ENCODE data around the gene PVALB. TPM values are rescaled to one million over a fixed set of nuclear protein-coding genes. Genes with fewer than 3 reads are reported as not detected.

PVALB gene
- polyA plus RNA-seq, 3 donors: 0.65 TPM; not detected in 2

- Histone ChIP-seq H3K79me2 (ENCODE audit: insufficient read depth, low read length) (peaks cover 24% of the 10 kb centered on the region), H3K4me1 (ENCODE audit: control insufficient read depth in 1 of 2, insufficient read depth in 2 of 2, low read length in 2 of 2) (peaks cover 73 to 81% of the 10 kb centered on the region in 2 donors), H3K4me3 (replicated peaks in 1 of 3; ENCODE audit: low read depth in 2 of 3, low read length in 3 of 3) (no peak overlapping the region), H3K27me3 (ENCODE audit: control insufficient read depth in 2 of 2, insufficient read depth in 2 of 2, low read length in 2 of 2) (no peaks in the 10 kb centered on the region), H2AFZ (ENCODE audit: insufficient read depth, low read depth, low read length, poor library complexity, severe bottlenecking) (no peak overlapping the region), H4K20me1 (ENCODE audit: insufficient read depth, low read length) (peaks cover 7% of the 10 kb centered on the region), H3K9me3 (replicated peaks in 1 of 2; ENCODE audit: control insufficient read depth in 1 of 2, insufficient read depth in 1 of 2, low read length in 2 of 2) (no peaks in the 10 kb centered on the region), H3K27ac (ENCODE audit: low read depth in 1 of 2, low read length in 2 of 2) (no peak overlapping the region), H3K36me3 (replicated peaks in 1 of 2; ENCODE audit: control insufficient read depth in 1 of 2, insufficient read depth in 2 of 2, low read length in 2 of 2) (no peaks in the 10 kb centered on the region), H3K9ac (ENCODE audit: insufficient read depth, low read length, poor library complexity, severe bottlenecking) (no peak overlapping the region), H3K4me2 (replicated peaks; ENCODE audit: extremely low read depth, low read length, poor library complexity, severe bottlenecking) (no peak overlapping the region)
- TF ChIP-seq CTCF (IDR thresholded peaks at IDR 0.05): no peak
- no peak for DNase-seq
- peaks cover under 1 to 1% of the 10 kb centered on the region in 2 donors for H3K36me3 Mint-ChIP-seq
- peak overlapping the region in 1 of 7 donors; percentile 58 for H3K27ac Mint-ChIP-seq
- H3K4me3 Mint-ChIP-seq: no peak overlapping the region
- H3K9me3 Mint-ChIP-seq: peaks cover 0 to 4% (median 0%) of the 10 kb centered on the region in 7 donors
- H3K4me1 Mint-ChIP-seq: peaks cover 76% of the 10 kb centered on the region
- 97% methylated on average over 5 of the region's 9 CpGs for WGBS (ENCODE audit: insufficient coverage)
- peaks cover 0 to 4% (median 0%) of the 10 kb centered on the region in 3 donors for H3K27me3 Mint-ChIP-seq (ENCODE audit: low read depth in 3 of 3)
- intact Hi-C loops (cut with micrococcal nuclease): loop anchor here (5.0 to 10.0 kb wide), 2 partner anchors 119 to 313 kb away; no protein-coding TSS in a partner anchor
Measured at GRCh38 chr22:36858156-36858555, 41.3 kb upstream of the PVALB start.

GRCh38 chr22:36856792-36857135 is 39.9 kb upstream of the PVALB start:
- 84% methylated on average over 5 of the region's 8 CpGs for WGBS (ENCODE audit: insufficient coverage)
- DNase-seq: no peak
- Histone ChIP-seq H2AFZ (ENCODE audit: insufficient read depth, low read depth, low read length, poor library complexity, severe bottlenecking) (no peak overlapping the region), H3K4me2 (replicated peaks; ENCODE audit: extremely low read depth, low read length, poor library complexity, severe bottlenecking) (peak overlapping the region; percentile 54), H3K9me3 (replicated peaks in 1 of 2; ENCODE audit: control insufficient read depth in 1 of 2, insufficient read depth in 1 of 2, low read length in 2 of 2) (peaks cover 0 to 3% of the 10 kb centered on the region in 2 donors), H3K27me3 (ENCODE audit: control insufficient read depth in 2 of 2, insufficient read depth in 2 of 2, low read length in 2 of 2) (peaks cover 0 to 1% of the 10 kb centered on the region in 2 donors), H3K36me3 (replicated peaks in 1 of 2; ENCODE audit: control insufficient read depth in 1 of 2, insufficient read depth in 2 of 2, low read length in 2 of 2) (no peaks in the 10 kb centered on the region), H3K4me1 (ENCODE audit: control insufficient read depth in 1 of 2, insufficient read depth in 2 of 2, low read length in 2 of 2) (peaks cover 63 to 72% of the 10 kb centered on the region in 2 donors), H3K27ac (ENCODE audit: low read depth in 1 of 2, low read length in 2 of 2) (no peak overlapping the region), H3K9ac (ENCODE audit: insufficient read depth, low read length, poor library complexity, severe bottlenecking) (no peak overlapping the region), H4K20me1 (ENCODE audit: insufficient read depth, low read length) (no peaks in the 10 kb centered on the region), H3K79me2 (ENCODE audit: insufficient read depth, low read length) (peaks cover 10% of the 10 kb centered on the region), H3K4me3 (replicated peaks in 1 of 3; ENCODE audit: low read depth in 2 of 3, low read length in 3 of 3) (peak overlapping the region in 1 of 3 experiments; percentile 39)
- H3K27ac Mint-ChIP-seq: no peak overlapping the region
- no peak overlapping the region for H3K4me3 Mint-ChIP-seq
- no peak for TF ChIP-seq CTCF (IDR thresholded peaks at IDR 0.05)
- peaks cover 0 to 12% (median 7%) of the 10 kb centered on the region in 7 donors for H3K9me3 Mint-ChIP-seq
- H3K4me1 Mint-ChIP-seq: peaks cover 65% of the 10 kb centered on the region
- intact Hi-C loops (cut with micrococcal nuclease): loop anchor here (2.0 to 10.0 kb wide), 3 partner anchors 74 to 312 kb away; no protein-coding TSS in a partner anchor
- H3K36me3 Mint-ChIP-seq: no peaks in the 10 kb centered on the region
- peaks cover 0 to 3% (median 2%) of the 10 kb centered on the region in 3 donors for H3K27me3 Mint-ChIP-seq (ENCODE audit: low read depth in 3 of 3)

Measured in CD14-positive monocyte (primary cell).